Skeletal muscle cell (primary cell): ENCODE data around the gene ZFAND3.
A peak's percentile ranks its signal among the peaks of the same experiment; 100 is the strongest.
"Not testable (repeated sequence)": the region's sequence is repeated elsewhere in the genome, so short reads cannot be mapped to it uniquely, and the experiment has no call there.

Experiments
- DNase-seq: peaks from one replicate; pipeline ENCODE4 v3.0.0-alpha.2; 2010; ENCODE audit warnings: low read depth
- H3K4me3 ChIP-seq: 2 replicates; pipeline ENCODE4 v1.5.1; 2011; ENCODE audit warnings: low read depth, mild to moderate bottlenecking, control low read depth, low read length, moderate library complexity

ZFAND3 gene

GRCh38 chr6:37981626-37982025, 162.1 kb downstream of the ZFAND3 start:
- DNase-seq: no peak
- H3K4me3 ChIP-seq: no peak overlapping the region

GRCh38 chr6:37982317-37982716, 162.8 kb downstream of the ZFAND3 start:
- DNase-seq: no peak
- H3K4me3 ChIP-seq: no peak overlapping the region

GRCh38 chr6:37983720-37984501, 164.4 kb downstream of the ZFAND3 start:
- no peak for DNase-seq
- H3K4me3 ChIP-seq: no peak overlapping the region

GRCh38 chr6:37984578-37984977, 165.1 kb downstream of the ZFAND3 start:
- no peak for DNase-seq
- no peak overlapping the region for H3K4me3 ChIP-seq

GRCh38 chr6:37985355-37985754, 165.8 kb downstream of the ZFAND3 start:
- H3K4me3 ChIP-seq: no peak overlapping the region
- no peak for DNase-seq

- no peak overlapping the region for H3K4me3 ChIP-seq
- DNase-seq: no peak
Measured at GRCh38 chr6:37987018-37987417, 167.5 kb downstream of the ZFAND3 start.

GRCh38 chr6:37987559-37987958, 168.0 kb downstream of the ZFAND3 start:
- no peak overlapping the region for H3K4me3 ChIP-seq
- DNase-seq: no peak

- no peak for DNase-seq
Measured at GRCh38 chr6:37988127-37988526, 168.6 kb downstream of the ZFAND3 start.

GRCh38 chr6:37988696-37989095, 169.2 kb downstream of the ZFAND3 start:
- DNase-seq: no peak
- H3K4me3 ChIP-seq: no peak overlapping the region

More at GRCh38 chr6:37988127-37988526, 168.6 kb downstream of the ZFAND3 start:
- H3K4me3 ChIP-seq: no peak overlapping the region

GRCh38 chr6:37990762-37991525, 171.4 kb downstream of the ZFAND3 start:
- peak; percentile 52 for DNase-seq

GRCh38 chr6:37992749-37993148, 173.2 kb downstream of the ZFAND3 start:
- DNase-seq: no peak
- no peak overlapping the region for H3K4me3 ChIP-seq

More at GRCh38 chr6:37990762-37991525, 171.4 kb downstream of the ZFAND3 start:
- no peak overlapping the region for H3K4me3 ChIP-seq

GRCh38 chr6:37993194-37993593, 173.7 kb downstream of the ZFAND3 start:
- DNase-seq, H3K4me3 ChIP-seq: not testable (repeated sequence)

- H3K4me3 ChIP-seq: no peak overlapping the region
- no peak for DNase-seq
Measured at GRCh38 chr6:37993596-37993995, 174.1 kb downstream of the ZFAND3 start.

- no peak overlapping the region for H3K4me3 ChIP-seq
- no peak for DNase-seq
Measured at GRCh38 chr6:37994223-37994622, 174.7 kb downstream of the ZFAND3 start.

- DNase-seq: no peak
- no peak overlapping the region for H3K4me3 ChIP-seq
Measured at GRCh38 chr6:37998366-37998765, 178.8 kb downstream of the ZFAND3 start.

GRCh38 chr6:38001386-38001785, 181.9 kb downstream of the ZFAND3 start:
- DNase-seq: no peak

GRCh38 chr6:38004908-38005307, 185.4 kb downstream of the ZFAND3 start:
- H3K4me3 ChIP-seq: no peak overlapping the region
- DNase-seq: no peak

More at GRCh38 chr6:38001386-38001785, 181.9 kb downstream of the ZFAND3 start:
- no peak overlapping the region for H3K4me3 ChIP-seq

GRCh38 chr6:38011937-38012336, 192.4 kb downstream of the ZFAND3 start:
- DNase-seq: no peak
- no peak overlapping the region for H3K4me3 ChIP-seq

GRCh38 chr6:38012573-38012972, 193.0 kb downstream of the ZFAND3 start:
- H3K4me3 ChIP-seq: no peak overlapping the region
- DNase-seq: no peak

GRCh38 chr6:38015341-38015740, 195.8 kb downstream of the ZFAND3 start:
- DNase-seq: no peak
- no peak overlapping the region for H3K4me3 ChIP-seq

- no peak overlapping the region for H3K4me3 ChIP-seq
- no peak for DNase-seq
Measured at GRCh38 chr6:38016824-38017223, 197.3 kb downstream of the ZFAND3 start.
